Bronchial epithelial cell (primary cell): ENCODE results near the gene CTXN1. TPM values are rescaled to one million over a fixed set of nuclear protein-coding genes. Genes with fewer than 3 reads are reported as not detected.

Source experiments
- DNase-seq: peaks from one replicate; pipeline ENCODE4 v3.0.0-alpha.2; 2010; ENCODE audit warnings: low read depth
- FAIRE-seq: peaks from 2 replicates; lab custom pipeline; 2011; peaks lifted over from hg19 to GRCh38; lab: Jason Lieb, UNC
- H3K27me3 ChIP-seq: 2 replicates; pipeline ENCODE4 v1.5.1; 2011; ENCODE audit warnings: low read length; ENCODE audit not compliant: control insufficient read depth, insufficient read depth
- H3K36me3 ChIP-seq: 2 replicates; pipeline ENCODE4 v1.5.1; 2011; ENCODE audit warnings: low read length; ENCODE audit not compliant: control insufficient read depth, insufficient read depth
- H3K4me3 ChIP-seq: 2 replicates; pipeline ENCODE4 v1.5.1; 2011; ENCODE audit warnings: mild to moderate bottlenecking, low read depth, low read length, control low read depth
- total RNA-seq: library from RNA; depleted of rRNA; stranded (reverse); fragments of >200 nt; gene quantifications from 2 replicates; pipeline ENCODE4 v1.2.1, GENCODE V29; 2014
- TF ChIP-seq, protein P1 (sequence below): IDR thresholded peaks from 2 replicates; pipeline ENCODE4 v1.5.1; 2011; ENCODE audit warnings: mild to moderate bottlenecking, moderate library complexity, low read length, control low read depth, inconsistent platforms; ENCODE audit not compliant: insufficient read depth, severe bottlenecking

CTXN1 gene
- total RNA-seq, 1 donor from 2014 or later: 0.26 TPM

DNA sequence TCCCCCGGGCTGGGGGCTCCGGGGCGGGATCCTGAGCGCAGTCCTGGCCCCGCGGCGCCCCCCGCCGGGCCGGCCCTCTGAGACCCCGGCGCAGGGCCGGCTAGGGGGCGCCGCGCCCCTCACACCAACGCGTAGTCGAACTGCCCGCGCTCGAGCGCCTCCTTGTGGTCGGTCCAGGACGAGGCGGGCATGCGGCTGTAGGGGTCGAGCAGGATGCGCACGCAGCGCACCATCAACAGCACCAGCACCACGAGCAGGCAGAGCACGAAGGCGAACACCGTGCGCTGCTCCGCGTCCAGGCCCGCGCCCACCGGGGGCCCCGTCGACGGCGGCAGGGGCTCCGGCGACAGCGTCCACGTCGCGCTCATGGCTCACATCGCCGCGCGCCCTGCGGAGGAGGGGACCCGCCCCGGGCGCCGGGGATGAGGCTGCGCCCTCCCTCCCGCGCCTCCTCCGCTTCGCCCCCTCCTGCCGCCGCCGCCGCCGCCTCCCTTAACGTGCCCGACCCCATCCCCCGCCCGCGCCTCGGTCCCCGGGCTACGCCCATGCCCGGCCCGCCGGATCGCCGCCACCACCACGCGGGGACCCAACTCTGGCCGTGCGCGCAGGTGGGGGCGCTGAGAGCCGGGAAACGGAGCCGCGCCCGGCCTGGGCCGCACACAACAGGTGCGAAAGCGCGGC is 624 bp downstream of the CTXN1 start:
- Histone ChIP-seq H3K36me3 (peaks cover 10% of the 10 kb centered on the region), H3K4me3 (peak overlapping the region; percentile 33), H3K27me3 (no peaks in the 10 kb centered on the region)
- TF ChIP-seq, protein P1, sequence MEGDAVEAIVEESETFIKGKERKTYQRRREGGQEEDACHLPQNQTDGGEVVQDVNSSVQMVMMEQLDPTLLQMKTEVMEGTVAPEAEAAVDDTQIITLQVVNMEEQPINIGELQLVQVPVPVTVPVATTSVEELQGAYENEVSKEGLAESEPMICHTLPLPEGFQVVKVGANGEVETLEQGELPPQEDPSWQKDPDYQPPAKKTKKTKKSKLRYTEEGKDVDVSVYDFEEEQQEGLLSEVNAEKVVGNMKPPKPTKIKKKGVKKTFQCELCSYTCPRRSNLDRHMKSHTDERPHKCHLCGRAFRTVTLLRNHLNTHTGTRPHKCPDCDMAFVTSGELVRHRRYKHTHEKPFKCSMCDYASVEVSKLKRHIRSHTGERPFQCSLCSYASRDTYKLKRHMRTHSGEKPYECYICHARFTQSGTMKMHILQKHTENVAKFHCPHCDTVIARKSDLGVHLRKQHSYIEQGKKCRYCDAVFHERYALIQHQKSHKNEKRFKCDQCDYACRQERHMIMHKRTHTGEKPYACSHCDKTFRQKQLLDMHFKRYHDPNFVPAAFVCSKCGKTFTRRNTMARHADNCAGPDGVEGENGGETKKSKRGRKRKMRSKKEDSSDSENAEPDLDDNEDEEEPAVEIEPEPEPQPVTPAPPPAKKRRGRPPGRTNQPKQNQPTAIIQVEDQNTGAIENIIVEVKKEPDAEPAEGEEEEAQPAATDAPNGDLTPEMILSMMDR: peak; percentile 87
- FAIRE-seq: no peak
- peak; percentile 35 for DNase-seq

DNA sequence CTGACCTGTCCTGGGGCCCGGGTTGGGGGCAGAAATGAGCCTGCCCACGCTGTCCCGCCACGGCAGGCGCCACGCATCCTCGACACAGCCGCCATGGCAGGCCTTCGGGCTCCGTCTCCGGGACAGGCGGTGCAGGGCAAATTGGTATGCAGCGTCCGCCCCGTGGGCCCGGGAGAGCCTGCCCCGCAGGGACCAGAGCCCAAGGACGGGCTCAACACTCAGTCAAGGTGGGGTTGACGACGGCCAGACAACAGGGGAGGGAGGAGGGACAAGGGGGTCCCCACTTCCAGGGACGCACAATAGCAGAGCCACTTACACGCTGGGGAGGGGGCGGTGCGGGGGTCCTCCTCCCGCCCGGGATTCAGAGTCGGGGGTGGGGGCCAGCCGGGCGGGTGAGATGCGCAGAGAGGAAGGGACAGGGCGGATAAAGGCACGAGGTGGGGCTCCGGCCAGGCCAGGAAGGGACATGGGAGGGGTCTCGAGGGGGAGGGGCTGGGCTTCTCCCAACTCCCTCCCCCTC is 1.2 kb downstream of the CTXN1 start:
- no peak for FAIRE-seq
- TF ChIP-seq, protein P1: no peak
- H3K36me3 ChIP-seq: peaks cover 10% of the 10 kb centered on the region
- H3K4me3 ChIP-seq: no peak overlapping the region
- no peak for DNase-seq
- H3K27me3 ChIP-seq: no peaks in the 10 kb centered on the region

DNA sequence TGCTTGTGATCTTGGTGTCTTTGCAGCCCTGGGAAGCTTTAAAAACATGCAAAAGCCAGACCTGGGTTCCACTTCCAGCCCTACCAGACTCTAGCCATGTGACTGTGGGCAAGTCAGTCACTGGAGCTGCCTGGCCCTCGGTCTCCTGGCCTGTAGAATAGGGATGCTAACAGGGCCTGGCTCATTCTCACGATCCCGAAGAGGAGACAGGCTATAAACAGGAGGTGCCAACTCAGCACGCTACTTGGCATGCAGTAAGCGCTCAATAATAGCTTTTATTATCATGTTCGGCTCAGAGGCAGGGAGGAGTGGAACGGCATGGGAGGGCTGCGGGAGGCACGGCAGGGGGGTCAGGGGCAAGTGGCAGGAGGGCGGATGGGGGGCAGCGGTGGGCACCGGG is 1.7 kb downstream of the CTXN1 start:
- FAIRE-seq (no peak), DNase-seq (no peak)
- TF ChIP-seq, protein P1: no peak
- H3K36me3 ChIP-seq: peaks cover 10% of the 10 kb centered on the region
- H3K27me3 ChIP-seq: no peaks in the 10 kb centered on the region
- H3K4me3 ChIP-seq: no peak overlapping the region

DNA sequence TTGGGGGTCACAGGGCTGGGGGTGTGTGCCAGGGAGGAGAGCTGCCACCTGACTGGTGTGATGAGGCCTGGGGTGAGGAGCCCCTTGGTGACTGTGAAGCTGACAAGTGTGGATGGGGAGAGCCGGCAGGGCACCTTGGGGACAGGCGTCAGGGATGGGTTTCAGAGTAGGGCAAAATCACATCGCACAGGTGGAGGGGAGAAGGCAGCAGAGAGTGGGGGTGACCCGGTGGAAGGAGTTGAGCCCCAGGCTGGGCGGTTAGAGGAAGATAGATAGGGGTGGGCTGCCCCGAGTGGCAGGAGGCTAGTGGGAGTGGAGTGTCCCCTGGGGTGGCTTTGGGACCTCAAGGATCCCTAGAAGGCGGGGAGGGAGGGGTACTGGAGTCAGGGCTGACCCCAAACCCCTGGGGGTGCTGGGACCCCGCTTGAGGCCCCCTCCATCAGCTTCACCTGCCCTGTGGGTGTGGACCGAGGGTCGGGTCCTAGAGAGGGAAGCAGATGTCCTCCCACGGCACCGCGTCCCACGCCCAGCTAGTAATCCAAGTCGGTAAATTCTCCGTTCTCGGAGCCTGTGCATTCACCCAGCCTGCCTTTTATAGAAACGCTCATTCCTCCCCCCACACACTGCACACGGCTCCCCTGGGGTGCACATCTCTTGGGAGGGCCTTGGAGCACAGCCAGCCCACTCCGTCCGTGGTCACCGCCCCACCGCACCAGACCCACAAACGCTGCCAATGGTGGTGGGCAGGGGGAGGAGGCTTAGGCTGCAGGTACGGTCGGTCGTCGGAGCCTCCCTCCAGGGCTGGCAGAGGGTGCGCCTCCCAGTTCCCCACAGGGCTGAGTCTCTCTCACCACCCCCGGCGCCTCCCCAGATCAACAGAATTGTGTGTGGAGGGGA is 2.4 kb downstream of the CTXN1 start:
- no peak for FAIRE-seq
- DNase-seq: no peak
- Histone ChIP-seq H3K27me3 (no peaks in the 10 kb centered on the region), H3K4me3 (no peak overlapping the region), H3K36me3 (peaks cover 10% of the 10 kb centered on the region)
- TF ChIP-seq, protein P1: no peak

DNA sequence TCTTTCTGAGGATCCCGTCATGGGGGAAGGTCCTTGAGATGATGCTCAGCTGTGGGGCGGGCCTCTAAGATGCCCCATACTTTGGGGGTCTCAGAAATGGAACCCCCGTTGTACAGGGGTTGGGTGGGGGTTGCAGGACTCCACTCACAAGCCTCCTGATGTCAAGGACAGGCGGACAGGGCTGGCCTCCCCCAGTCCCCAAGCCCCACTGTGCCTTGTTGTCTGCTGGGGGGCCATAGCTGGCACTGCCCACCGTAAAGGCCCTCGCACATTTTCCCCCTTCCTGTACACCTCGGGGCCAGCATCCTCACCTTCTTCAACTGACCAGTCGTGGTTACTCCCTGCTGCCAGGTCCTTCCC is 3.1 kb downstream of the CTXN1 start:
- FAIRE-seq (no peak), DNase-seq (no peak)
- H3K4me3 ChIP-seq: no peak overlapping the region
- H3K27me3 ChIP-seq: no peaks in the 10 kb centered on the region
- TF ChIP-seq, protein P1: no peak
- H3K36me3 ChIP-seq: peaks cover 10% of the 10 kb centered on the region
